H1 (cell line): ENCODE results near the gene NRP2. TPM values are rescaled to one million over a fixed set of nuclear protein-coding genes. Genes with fewer than 3 reads are reported as not detected.

Experiments
- CTCF ChIA-PET: fragments of 300-600 bp; sonication (Branson Sonifier 250); formaldehyde crosslinking; loops from one replicate; lab custom pipeline; 2021; ENCODE audit not compliant: partially characterized antibody; lab: Charles Lee
- POLR2A ChIA-PET: fragments of 300-600 bp; sonication (Branson Sonifier 250); formaldehyde crosslinking; loops from one replicate; lab custom pipeline; 2021; ENCODE audit warnings: inconsistent platforms; ENCODE audit not compliant: partially characterized antibody; lab: Charles Lee
- DNase-seq, 2 experiments: peaks; one replicate each; pipeline versions ENCODE4 v3.0.0 to v3.0.0-alpha.2; 2010 to 2022; ENCODE audit warnings: low spot score in 2 of 2, low read depth in 1 of 2, mixed read lengths in 1 of 2
- FAIRE-seq: peaks from 2 replicates; lab custom pipeline; 2011; peaks lifted over from hg19 to GRCh38; lab: Jason Lieb, UNC
- H2AFZ ChIP-seq: 2 replicates; pipeline ENCODE4 v1.8.1; 2012; ENCODE audit warnings: low read length, inconsistent platforms
- H2AK5ac ChIP-seq: 2 replicates; pipeline ENCODE4 v1.6.1; 2013; ENCODE audit warnings: low read depth, low read length
- H2BK120ac ChIP-seq: replicated peaks from 2 replicates; pipeline ENCODE3; 2013; ENCODE audit warnings: low read depth, low read length, inconsistent platforms
- H2BK12ac ChIP-seq: 2 replicates; pipeline ENCODE4 v1.6.1; 2013; ENCODE audit warnings: low read depth, low read length
- H2BK15ac ChIP-seq: 2 replicates; pipeline ENCODE4 v1.6.1; 2013; ENCODE audit warnings: low read length
- H2BK20ac ChIP-seq: 2 replicates; pipeline ENCODE4 v1.6.1; 2013; ENCODE audit warnings: low read length
- H2BK5ac ChIP-seq: 2 replicates; pipeline ENCODE4 v1.6.1; 2013; ENCODE audit warnings: low read depth, low read length
- H3K14ac ChIP-seq: 2 replicates; pipeline ENCODE4 v1.6.1; 2013; ENCODE audit warnings: inconsistent platforms; ENCODE audit not compliant: insufficient read length
- H3K18ac ChIP-seq: 2 replicates; pipeline ENCODE4 v1.6.1; 2013; ENCODE audit warnings: low read length; ENCODE audit errors: extremely low read depth
- H3K23ac ChIP-seq: 2 replicates; pipeline ENCODE4 v1.6.1; 2013; ENCODE audit warnings: inconsistent platforms; ENCODE audit not compliant: insufficient read length
- H3K23me2 ChIP-seq: 2 replicates; pipeline ENCODE4 v1.6.1; 2013; ENCODE audit warnings: low read depth, low read length
- H3K27ac ChIP-seq: 2 replicates; pipeline ENCODE4 v1.6.1; 2011; ENCODE audit warnings: low read depth, low read length, inconsistent platforms
- H3K27me3 ChIP-seq, 4 experiments: replicated peaks in 1 of 4; 1 replicate in 1 of 4; 2 replicates in 3 of 4; pipeline versions ENCODE4 v1.6.1 to v1.8.1; 2011 to 2013; ENCODE audit warnings: low read length in 3 of 4, mild to moderate bottlenecking in 3 of 4, inconsistent platforms in 2 of 4, mixed read lengths in 2 of 4, moderate library complexity in 1 of 4; ENCODE audit not compliant: control insufficient read depth in 3 of 4, insufficient read depth in 3 of 4; ENCODE audit errors: extremely low read depth in 1 of 4
- H3K36me3 ChIP-seq, 4 experiments: 2 replicates each; pipeline versions ENCODE4 v1.6.1 to v1.8.1; 2011 to 2013; ENCODE audit warnings: mild to moderate bottlenecking in 4 of 4, low read length in 3 of 4, moderate library complexity in 2 of 4, control low read depth in 1 of 4, inconsistent platforms in 1 of 4; ENCODE audit not compliant: insufficient read depth in 4 of 4, control insufficient read depth in 2 of 4
- H3K4ac ChIP-seq: replicated peaks from 2 replicates; pipeline ENCODE3; 2013; ENCODE audit warnings: low read length, low read depth, mixed read lengths, inconsistent platforms; ENCODE audit not compliant: insufficient read length
- H3K4me1 ChIP-seq, 4 experiments: replicated peaks in 1 of 4; 1 replicate in 1 of 4; 2 replicates in 3 of 4; pipeline versions ENCODE4 v1.6.1 to v1.8.1; 2011 to 2013; ENCODE audit warnings: low read length in 3 of 4, inconsistent platforms in 2 of 4, mixed read lengths in 1 of 4; ENCODE audit not compliant: insufficient read depth in 4 of 4, control insufficient read depth in 3 of 4
- H3K4me2 ChIP-seq, 2 experiments: 2 replicates each; pipeline versions ENCODE4 v1.6.1 to v1.8.1; 2011 to 2013; ENCODE audit warnings: low read depth in 2 of 2, low read length in 2 of 2, control low read depth in 1 of 2, inconsistent platforms in 1 of 2, mild to moderate bottlenecking in 1 of 2; ENCODE audit not compliant: insufficient read depth in 1 of 2
- H3K4me3 ChIP-seq, 4 experiments: fragments of 200-600, 300-600 bp in 1 of 4; sonication (generic), shearing (Covaris generic), sonication (Bioruptor Twin) in 1 of 4; 2 replicates each; pipeline versions ENCODE4 v1.5.1 to v1.8.1; 2011 to 2016; ENCODE audit warnings: low read length in 4 of 4, low read depth in 3 of 4, control low read depth in 2 of 4, inconsistent platforms in 2 of 4, mild to moderate bottlenecking in 2 of 4, mixed read lengths in 1 of 4, moderate library complexity in 1 of 4; ENCODE audit not compliant: insufficient read depth in 2 of 4; ENCODE audit errors: extremely low read depth in 1 of 4
- H3K56ac ChIP-seq: replicated peaks from 2 replicates; pipeline ENCODE3; 2013; ENCODE audit warnings: low read depth, mild to moderate bottlenecking, mixed read lengths, low read length, inconsistent platforms; ENCODE audit not compliant: insufficient read length
- H3K79me1 ChIP-seq: 2 replicates; pipeline ENCODE4 v1.6.1; 2013; ENCODE audit warnings: low read depth, low read length, control low read depth
- H3K79me2 ChIP-seq, 2 experiments: 2 replicates each; pipeline versions ENCODE4 v1.6.1 to v1.8.1; 2012 to 2013; ENCODE audit warnings: low read length in 2 of 2, mild to moderate bottlenecking in 2 of 2, inconsistent platforms in 1 of 2; ENCODE audit not compliant: insufficient read depth in 2 of 2, control insufficient read depth in 1 of 2
- H3K9ac ChIP-seq, 4 experiments: replicated peaks in 1 of 4; 1 replicate in 1 of 4; 2 replicates in 3 of 4; pipeline versions ENCODE4 v1.6.1 to v1.8.1; 2011 to 2013; ENCODE audit warnings: low read depth in 3 of 4, low read length in 3 of 4, control low read depth in 2 of 4, mild to moderate bottlenecking in 2 of 4, moderate library complexity in 2 of 4, inconsistent platforms in 1 of 4; ENCODE audit errors: extremely low read depth in 1 of 4
- H3K9me3 ChIP-seq, 2 experiments: 2 replicates each; pipeline versions ENCODE4 v1.6.1 to v1.8.1; 2012 to 2013; ENCODE audit warnings: mild to moderate bottlenecking in 2 of 2, moderate library complexity in 2 of 2, control low read depth in 1 of 2, inconsistent platforms in 1 of 2, low read depth in 1 of 2, low read length in 1 of 2, mixed read lengths in 1 of 2; ENCODE audit not compliant: insufficient read depth in 2 of 2
- H4K20me1 ChIP-seq, 2 experiments: replicated peaks in 1 of 2; 2 replicates each; pipeline versions ENCODE3 to v1.8.1; 2011 to 2013; ENCODE audit warnings: inconsistent platforms in 2 of 2, low read length in 2 of 2, mild to moderate bottlenecking in 1 of 2; ENCODE audit not compliant: insufficient read depth in 2 of 2, control insufficient read depth in 1 of 2
- H4K5ac ChIP-seq: 2 replicates; pipeline ENCODE4 v1.6.1; 2013; ENCODE audit warnings: low read length, low read depth, mixed read lengths, inconsistent platforms; ENCODE audit not compliant: insufficient read length
- H4K8ac ChIP-seq: 2 replicates; pipeline ENCODE4 v1.8.0; 2013; ENCODE audit warnings: mild to moderate bottlenecking, moderate library complexity, low read length, inconsistent platforms; ENCODE audit not compliant: insufficient read depth; ENCODE audit errors: extremely low read depth
- H4K91ac ChIP-seq: replicated peaks from 2 replicates; pipeline ENCODE3; 2013; ENCODE audit warnings: low read length, mixed read lengths, inconsistent platforms; ENCODE audit not compliant: insufficient read length
- CHD2 ChIP-seq: IDR thresholded peaks from 2 replicates; pipeline ENCODE4 v1.6.1; 2012; ENCODE audit warnings: low read length, improper control_type of control experiment
- GTF2F1 ChIP-seq: IDR thresholded peaks from 2 replicates; pipeline ENCODE4 v1.6.1; 2012; ENCODE audit warnings: low read depth, low read length, improper control_type of control experiment, borderline replicate concordance
- POLR2AphosphoS5 ChIP-seq: IDR thresholded peaks from 2 replicates; pipeline ENCODE4 v1.6.1; 2011; ENCODE audit warnings: low read depth, low read length
- RNF2 ChIP-seq: fragments of 200-900, 300-1000 bp; sonication (generic); IDR thresholded peaks from 2 replicates; pipeline ENCODE4 v1.7.1; 2016; ENCODE audit warnings: borderline replicate concordance, low read depth, mild to moderate bottlenecking, antibody characterized with exemption, low read length; ENCODE audit not compliant: poor library complexity, severe bottlenecking; ENCODE audit errors: missing control alignments
- SAP30 ChIP-seq: fragments of 300-600 bp; sonication (generic); IDR thresholded peaks from 2 replicates; pipeline ENCODE4 v1.7.1; 2012; ENCODE audit warnings: low read length, moderate library complexity, mild to moderate bottlenecking, inconsistent platforms; ENCODE audit not compliant: insufficient read depth, insufficient replicate concordance
- SIRT6 ChIP-seq: IDR thresholded peaks from one replicate; pipeline ENCODE4 v1.7.1; 2012; ENCODE audit warnings: low read length, inconsistent platforms
- SP2 ChIP-seq: IDR thresholded peaks from 2 replicates; pipeline ENCODE4 v1.6.1; 2012; ENCODE audit warnings: mild to moderate bottlenecking, low read length, inconsistent platforms
- TEAD4 ChIP-seq: IDR thresholded peaks from 2 replicates; pipeline ENCODE4 v1.6.1; 2012; ENCODE audit warnings: low read depth, low read length, inconsistent platforms, mixed read lengths
- USF2 ChIP-seq: IDR thresholded peaks from 2 replicates; pipeline ENCODE4 v1.6.1; 2011; ENCODE audit warnings: low read length, improper control_type of control experiment
- YY1 ChIP-seq: IDR thresholded peaks from 2 replicates; pipeline ENCODE4 v1.6.1; 2011; ENCODE audit warnings: low read depth, mild to moderate bottlenecking, low read length
- WGBS, 2 experiments: shearing (Covaris generic) in 1 of 2; methylation state at CpG; one replicate each; pipeline versions ENCODE4 v1.1.6 to v1.1.7; 2013 to 2015; ENCODE audit warnings: low lambda C conversion rate in 2 of 2, mixed read lengths in 2 of 2, inconsistent platforms in 1 of 2, low coverage in 1 of 2, missing lambda C conversion rate in 1 of 2; ENCODE audit not compliant: insufficient replicate concordance in 2 of 2, insufficient coverage in 1 of 2, insufficient read length in 1 of 2; ENCODE audit errors: extremely low coverage in 1 of 2, missing lambda C conversion rate in 1 of 2; 5-methylcytosine and 5-hydroxymethylcytosine counted together
- polyA plus RNA-seq, 7 experiments: library from polyadenylated mRNA; depleted of rRNA in 3 of 7; stranded (reverse) in 5 of 7; unstranded in 2 of 7; fragments of >200 nt in 5 of 7; fragments of 200-250 nt in 2 of 7; gene quantifications; 1 replicate in 5 of 7; 2 replicates in 1 of 7; 4 replicates in 1 of 7; pipeline versions ENCODE4 v1.2.1 to v1.2.3, GENCODE V29; 2011 to 2013; ENCODE audit warnings: missing spikeins in 2 of 7, mixed read lengths in 2 of 7
- total RNA-seq: library from RNA; stranded (reverse); fragmentation: NEBNext Ultra II Directional; extraction: Animal tissue kit (Norgen Biotek cat#: 25700); gene quantifications from 2 replicates; pipeline ENCODE4 v1.2.1, GENCODE V29; 2021
- TF ChIP-seq, protein P1 (sequence below): IDR thresholded peaks from 2 replicates; pipeline ENCODE4 v1.6.1; 2011; ENCODE audit warnings: low read depth, mild to moderate bottlenecking, low read length; ENCODE audit not compliant: insufficient read depth

NRP2 gene
- total and polyA plus RNA-seq, 2 of the 8 experiments (the other 6 are each of a cell fraction or from before 2014, with no cell fraction given): 32.0 to 37.8 TPM

GRCh38 chr2:205800224-205800623 lies 117.9 kb downstream of the NRP2 start:
- H4K20me1 ChIP-seq: no peaks in the 10 kb centered on the region
- H3K36me3 ChIP-seq: peaks cover 0 to 19% (median 3%) of the 10 kb centered on the region in 4 experiments; a peak in 4 of 8 replicates
- H3K27me3 ChIP-seq: no peaks in the 10 kb centered on the region
- H3K56ac ChIP-seq: no peak overlapping the region
- ChIA-PET CTCF (interaction anchor here (0.6 to 1.1 kb wide), 4 partner anchors 9 to 474 kb away, joined by 3 to 5 read pairs (median 3); no protein-coding TSS in a partner anchor), POLR2A (no interaction called here)
- no peak overlapping the region for H2BK12ac ChIP-seq
- no peak overlapping the region for H2BK20ac ChIP-seq
- no peak overlapping the region for H3K14ac ChIP-seq
- H2BK120ac ChIP-seq: no peak overlapping the region
- H3K18ac ChIP-seq: no peak overlapping the region
- FAIRE-seq: no peak
- H2BK15ac ChIP-seq: no peak overlapping the region
- WGBS, 2 experiments: 92% methylated on average over 2 of the region's 2 CpGs; no CpG with 5 or more reads in 1 of the 2 experiments
- H3K4ac ChIP-seq: no peak overlapping the region
- DNase-seq: no peak
- H3K23me2 ChIP-seq: no peaks in the 10 kb centered on the region
- H3K4me2 ChIP-seq: no peak overlapping the region
- H3K79me2 ChIP-seq: no peaks in the 10 kb centered on the region
- no peak overlapping the region for H3K27ac ChIP-seq
- no peak overlapping the region for H2AFZ ChIP-seq
- peaks cover 4 to 11% of the 10 kb centered on the region in 2 experiments for H3K9me3 ChIP-seq
- H3K23ac ChIP-seq: no peak overlapping the region
- H4K5ac ChIP-seq: no peak overlapping the region
- H2BK5ac ChIP-seq: no peak overlapping the region
- H4K91ac ChIP-seq: no peak overlapping the region
- H3K9ac ChIP-seq: no peak overlapping the region
- no peaks in the 10 kb centered on the region for H3K79me1 ChIP-seq
- H3K4me3 ChIP-seq: no peak overlapping the region
- no peak overlapping the region for H4K8ac ChIP-seq
- peaks cover 0 to 14% (median 4%) of the 10 kb centered on the region in 4 experiments; a peak in 4 of 7 replicates for H3K4me1 ChIP-seq
- no peak overlapping the region for H2AK5ac ChIP-seq
- TF ChIP-seq POLR2AphosphoS5 (no peak), SAP30 (no peak), RNF2 (no peak), GTF2F1 (no peak), TEAD4 (no peak), SIRT6 (no peak), YY1 (no peak), SP2 (no peak), USF2 (no peak), CHD2 (no peak)
- TF ChIP-seq, protein P1, sequence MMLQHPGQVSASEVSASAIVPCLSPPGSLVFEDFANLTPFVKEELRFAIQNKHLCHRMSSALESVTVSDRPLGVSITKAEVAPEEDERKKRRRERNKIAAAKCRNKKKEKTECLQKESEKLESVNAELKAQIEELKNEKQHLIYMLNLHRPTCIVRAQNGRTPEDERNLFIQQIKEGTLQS: no peak
